ENCODE data around the gene OR10H2.
"Not testable (repeated sequence)": the region's sequence is repeated elsewhere in the genome, so short reads cannot be mapped to it uniquely, and the experiment has no call there.

The OR10H2 gene, protein sequence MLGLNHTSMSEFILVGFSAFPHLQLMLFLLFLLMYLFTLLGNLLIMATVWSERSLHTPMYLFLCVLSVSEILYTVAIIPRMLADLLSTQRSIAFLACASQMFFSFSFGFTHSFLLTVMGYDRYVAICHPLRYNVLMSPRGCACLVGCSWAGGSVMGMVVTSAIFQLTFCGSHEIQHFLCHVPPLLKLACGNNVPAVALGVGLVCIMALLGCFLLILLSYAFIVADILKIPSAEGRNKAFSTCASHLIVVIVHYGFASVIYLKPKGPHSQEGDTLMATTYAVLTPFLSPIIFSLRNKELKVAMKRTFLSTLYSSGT

DNA sequence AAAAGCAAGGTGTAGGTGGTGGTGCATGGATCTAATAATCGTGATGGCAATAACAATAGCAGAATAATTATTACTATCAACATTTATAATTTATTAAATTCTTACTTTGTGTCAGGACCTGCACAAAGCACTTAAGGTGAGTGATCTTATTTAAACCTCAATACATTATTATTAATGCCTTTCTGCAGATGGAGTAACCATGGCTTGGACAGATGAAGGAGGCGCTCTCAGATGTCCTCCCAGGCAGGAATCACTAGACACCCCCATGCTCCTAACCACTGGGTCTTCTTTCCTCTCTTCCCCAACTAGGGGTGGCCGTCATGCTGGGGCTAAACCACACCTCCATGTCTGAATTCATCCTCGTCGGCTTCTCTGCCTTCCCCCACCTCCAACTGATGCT is at the start of gene OR10H2:
TSS of gene OR10H2 (plus strand) at position 301 of the 400 bp plus-strand sequence. CDS start at position 321, 20 bp downstream.
- in situ Hi-C loops (cut with MboI; ENCODE audit: low sequenced_read_pairs), result no loop called here

DNA sequence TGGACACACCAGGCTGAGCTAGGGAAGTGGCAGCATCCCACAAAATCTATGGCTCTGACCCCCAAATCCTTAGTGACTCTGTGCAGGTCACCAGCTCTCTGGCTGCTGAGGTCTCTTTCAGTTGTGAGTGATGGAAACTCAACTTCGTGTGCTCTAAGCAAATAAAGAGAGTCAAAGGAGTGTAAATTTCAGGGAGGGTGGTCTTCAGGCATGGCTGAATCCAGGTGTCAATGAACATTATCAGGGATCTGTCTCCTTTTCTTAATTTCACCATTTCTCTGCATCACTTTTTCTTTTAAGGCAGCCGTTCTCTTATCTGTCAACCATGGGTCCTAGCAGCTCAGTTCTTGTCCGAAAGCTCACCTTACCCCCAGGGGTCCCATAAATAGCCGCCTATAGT is 48.7 kb upstream of the OR10H2 start:
- in situ Hi-C loops (cut with MboI; ENCODE audit: low sequenced_read_pairs), result no loop called here

DNA sequence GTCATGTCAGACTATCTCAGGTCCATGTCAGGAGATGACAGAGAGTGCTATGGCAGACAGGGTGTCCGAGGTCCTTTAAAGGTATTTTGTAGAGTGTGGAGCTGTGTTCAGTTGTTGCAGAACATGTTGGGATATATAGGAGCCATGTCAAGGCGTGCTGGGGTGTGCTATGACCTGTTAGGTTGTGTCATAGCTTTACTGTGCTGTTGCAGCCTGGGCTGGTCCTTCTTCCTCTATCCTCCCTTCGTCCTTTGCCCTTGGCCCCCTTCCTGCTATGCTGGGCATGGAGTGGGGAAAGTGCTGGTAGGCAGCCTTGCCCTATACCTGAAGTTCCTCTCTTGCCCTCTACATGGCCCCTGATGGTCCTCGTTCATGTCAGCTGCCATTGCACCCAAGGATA is 48.0 kb upstream of the OR10H2 start:
- in situ Hi-C loops (cut with MboI; ENCODE audit: low sequenced_read_pairs), result not testable (repeated sequence)

DNA sequence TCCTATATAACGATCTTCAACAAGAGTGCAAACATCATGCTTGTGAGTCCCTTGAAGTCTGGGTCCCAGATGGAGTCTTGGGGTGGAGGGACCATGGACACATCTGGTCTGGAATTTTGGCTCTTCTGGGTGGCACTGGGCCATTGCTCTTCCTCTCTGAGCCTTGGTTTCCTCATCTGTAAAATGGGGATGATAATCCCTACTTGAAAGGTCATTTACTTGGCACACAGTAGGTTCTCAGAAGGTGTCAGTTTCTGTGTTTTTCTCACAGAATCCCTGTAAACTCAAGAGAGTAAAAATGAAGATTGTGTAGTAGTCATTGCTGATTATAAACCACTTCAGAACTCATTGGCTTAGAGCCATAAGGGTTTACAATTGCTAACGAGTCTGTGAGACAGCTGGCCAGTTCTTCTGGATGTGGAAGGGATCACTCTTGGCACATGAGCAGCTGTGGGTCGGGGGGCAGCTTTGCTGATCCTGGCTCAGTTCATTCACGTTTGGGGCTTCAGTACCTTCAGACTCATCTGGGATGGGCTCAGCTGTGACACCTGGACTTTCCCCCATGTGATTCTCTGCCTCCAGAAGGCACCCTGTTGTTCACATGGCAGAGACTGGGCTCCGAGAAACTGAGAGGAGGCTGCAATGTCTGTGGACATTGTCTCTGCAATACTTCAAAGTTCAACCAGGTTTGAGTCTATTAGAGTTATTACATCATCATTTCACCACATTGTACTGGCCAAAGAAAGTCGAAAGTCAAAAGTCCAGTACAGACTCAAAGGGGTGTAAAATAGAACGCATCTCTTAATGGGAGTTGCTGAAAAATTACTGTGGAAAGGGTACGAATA is 47.1 kb upstream of the OR10H2 start:
- in situ Hi-C loops (cut with MboI; ENCODE audit: low sequenced_read_pairs), result no loop called here

DNA sequence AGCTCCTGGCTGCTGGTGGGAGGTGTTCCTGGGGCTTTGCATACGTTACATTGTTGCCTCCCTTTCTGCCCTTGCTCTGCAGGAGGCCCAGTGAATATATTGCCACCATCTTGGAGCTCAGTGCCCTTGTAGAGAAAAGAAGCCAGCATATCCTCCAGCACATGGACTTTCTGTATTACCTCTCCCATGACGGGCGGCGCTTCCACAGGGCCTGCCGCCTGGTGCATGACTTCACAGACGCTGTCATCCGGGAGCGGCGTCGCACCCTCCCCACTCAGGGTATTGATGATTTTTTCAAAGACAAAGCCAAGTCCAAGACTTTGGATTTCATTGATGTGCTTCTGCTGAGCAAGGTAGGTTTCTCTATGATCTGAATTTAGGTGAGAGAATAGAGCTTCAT is 44.4 kb upstream of the OR10H2 start:
- in situ Hi-C loops (cut with MboI; ENCODE audit: low sequenced_read_pairs), result no loop called here

DNA sequence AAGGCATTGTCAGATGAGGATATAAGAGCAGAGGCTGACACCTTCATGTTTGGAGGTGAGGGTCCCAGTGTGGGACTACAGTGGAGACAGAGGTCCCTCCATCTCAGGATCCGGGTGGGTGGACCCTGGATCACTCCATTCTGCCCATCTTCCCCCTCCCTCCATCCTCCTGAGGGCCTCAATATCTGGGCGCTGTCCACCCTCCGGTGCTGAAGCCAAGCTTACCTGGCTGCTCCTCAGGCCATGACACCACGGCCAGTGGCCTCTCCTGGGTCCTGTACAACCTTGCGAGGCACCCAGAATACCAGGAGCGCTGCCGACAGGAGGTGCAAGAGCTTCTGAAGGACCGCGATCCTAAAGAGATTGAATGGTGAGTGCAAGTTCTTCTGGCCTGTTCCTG is 43.0 kb upstream of the OR10H2 start:
- in situ Hi-C loops (cut with MboI; ENCODE audit: low sequenced_read_pairs), result no loop called here

DNA sequence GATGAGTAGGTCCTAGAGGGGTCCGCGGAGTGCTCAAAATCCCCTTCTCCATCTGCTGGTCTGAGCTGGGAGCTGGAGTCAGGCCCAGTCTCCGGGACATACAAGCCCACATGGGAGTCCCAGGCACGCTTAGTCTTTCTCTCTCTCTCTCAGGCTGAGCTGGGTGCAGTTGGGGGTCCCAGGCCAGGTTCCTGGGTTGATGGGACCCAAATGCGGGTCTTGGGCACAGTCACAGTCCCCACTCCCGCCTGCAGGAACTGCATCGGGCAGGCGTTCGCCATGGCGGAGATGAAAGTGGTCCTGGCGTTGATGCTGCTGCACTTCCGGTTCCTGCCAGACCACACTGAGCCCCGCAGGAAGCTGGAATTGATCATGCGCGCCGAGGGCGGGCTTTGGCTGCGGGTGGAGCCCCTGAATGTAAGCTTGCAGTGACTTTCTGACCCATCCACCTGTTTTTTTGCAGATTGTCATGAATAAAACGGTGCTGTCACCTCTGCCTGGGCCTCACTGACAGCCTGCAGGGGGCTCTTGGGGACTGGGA is 31.1 kb upstream of the OR10H2 start:
- in situ Hi-C loops (cut with MboI; ENCODE audit: low sequenced_read_pairs), result no loop called here

DNA sequence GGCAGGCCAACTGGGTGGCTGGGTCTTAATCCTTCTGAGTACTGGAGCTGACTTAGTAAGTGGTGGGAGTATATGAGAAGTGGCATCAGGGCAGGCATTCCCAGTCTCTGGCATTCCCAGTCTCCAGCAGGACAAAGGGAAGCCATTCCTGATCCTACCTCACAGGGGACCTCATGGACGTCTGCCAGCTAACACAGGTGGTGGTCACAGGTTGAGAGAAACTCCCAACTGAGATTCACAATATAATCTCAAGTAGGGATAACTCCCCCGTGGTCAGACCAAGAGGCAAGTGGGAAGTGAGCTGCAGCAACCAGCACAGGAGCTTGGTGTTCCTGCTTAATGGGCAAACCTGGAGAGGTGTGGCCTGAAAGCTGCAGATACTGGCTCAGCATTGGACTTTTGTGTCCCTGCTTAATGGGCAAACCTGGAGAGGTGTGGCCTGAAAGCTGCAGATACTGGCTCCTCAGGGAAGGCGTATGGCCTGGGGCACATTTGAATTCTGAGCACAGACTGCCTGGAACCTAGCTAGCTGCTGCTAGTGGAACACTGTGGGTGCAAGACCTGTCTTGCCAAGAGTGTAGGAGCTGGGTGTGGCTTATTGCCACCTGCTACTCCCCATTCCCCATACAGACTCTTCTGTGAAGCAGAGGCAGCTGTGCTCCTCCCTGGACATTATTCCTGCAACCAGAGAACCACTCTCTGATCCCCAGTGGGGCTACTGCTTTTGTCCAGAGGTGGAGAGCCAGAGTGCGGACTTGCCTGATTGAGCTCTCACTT is 25.9 kb upstream of the OR10H2 start:
- in situ Hi-C loops (cut with MboI; ENCODE audit: low sequenced_read_pairs), result no loop called here

DNA sequence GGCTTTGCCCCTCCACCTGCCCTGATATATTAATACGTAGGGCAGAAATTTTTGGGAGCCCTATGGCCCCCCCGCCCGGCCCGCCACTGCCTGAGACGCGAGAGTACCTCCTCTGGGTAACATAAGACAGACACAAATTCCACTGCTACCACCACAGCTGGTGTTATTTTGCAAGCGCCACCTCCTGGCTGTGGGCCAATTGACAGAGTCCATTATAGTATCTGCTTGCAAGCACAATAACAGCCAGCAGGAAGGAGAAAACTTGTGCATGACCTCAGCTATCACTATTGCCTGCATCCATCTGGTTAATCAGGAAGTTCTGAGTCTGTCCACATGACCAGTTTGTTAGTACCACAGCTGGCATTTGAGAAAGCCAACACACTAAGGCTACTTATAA is 25.3 kb upstream of the OR10H2 start:
- in situ Hi-C loops (cut with MboI; ENCODE audit: low sequenced_read_pairs), result no loop called here

DNA sequence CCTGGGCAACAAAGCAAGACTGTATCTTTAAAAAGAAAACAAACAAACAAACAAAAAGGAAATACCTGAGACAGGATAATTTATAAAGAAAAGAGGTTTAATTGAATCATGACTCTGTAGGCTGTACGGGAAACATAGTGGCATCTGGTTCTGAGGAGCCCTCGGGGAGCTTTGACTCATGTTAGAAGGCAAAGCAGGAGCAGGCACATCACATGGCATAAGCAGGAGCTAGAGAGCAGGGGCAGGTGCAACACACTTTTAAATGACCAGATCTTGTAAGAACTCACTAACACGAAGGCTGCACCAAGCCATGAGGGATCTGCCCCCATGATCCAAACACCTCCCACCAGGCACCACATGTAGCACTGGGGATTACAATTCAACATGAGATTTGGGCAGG is 13.2 kb upstream of the OR10H2 start:
- in situ Hi-C loops (cut with MboI; ENCODE audit: low sequenced_read_pairs), result no loop called here

DNA sequence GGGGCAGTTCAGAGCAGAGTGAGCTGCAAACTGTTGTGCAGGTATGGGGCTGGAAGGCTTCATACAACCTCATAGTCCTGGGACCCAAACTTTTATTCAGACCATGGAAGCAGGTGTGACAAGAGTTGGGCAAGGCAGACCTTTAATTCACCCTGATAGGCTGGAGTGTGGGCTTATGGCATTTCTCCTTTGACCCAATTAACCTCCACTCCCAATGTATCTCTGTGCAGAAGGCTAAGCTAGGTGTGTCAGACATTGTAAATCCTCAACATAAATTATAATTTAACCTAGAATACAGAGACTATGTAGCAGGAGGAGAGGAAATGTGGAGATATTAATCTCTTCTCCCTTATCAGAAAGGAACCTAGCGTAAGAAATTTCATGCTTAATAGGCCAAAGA is 12.2 kb upstream of the OR10H2 start:
- in situ Hi-C loops (cut with MboI; ENCODE audit: low sequenced_read_pairs), result no loop called here

DNA sequence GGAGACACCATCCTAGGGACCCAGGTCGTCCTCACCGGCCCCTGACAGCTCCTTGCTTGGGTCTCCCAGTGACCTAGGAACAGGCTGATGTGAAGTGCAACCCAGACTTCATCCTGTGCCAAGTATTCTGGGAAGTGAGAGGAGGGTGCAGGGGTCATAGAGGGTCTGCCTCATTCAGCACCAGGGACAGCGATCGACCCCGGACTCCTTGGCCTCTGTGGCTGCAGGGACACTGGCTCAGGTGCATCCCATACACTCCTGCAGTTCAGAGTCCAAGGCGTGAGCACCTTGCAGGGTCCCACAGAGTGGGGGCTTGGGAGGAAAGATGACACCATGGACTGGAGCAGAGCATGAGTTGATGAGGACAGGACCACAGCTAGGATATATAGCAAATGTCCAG is 10.0 kb upstream of the OR10H2 start:
- in situ Hi-C loops (cut with MboI; ENCODE audit: low sequenced_read_pairs), result no loop called here

DNA sequence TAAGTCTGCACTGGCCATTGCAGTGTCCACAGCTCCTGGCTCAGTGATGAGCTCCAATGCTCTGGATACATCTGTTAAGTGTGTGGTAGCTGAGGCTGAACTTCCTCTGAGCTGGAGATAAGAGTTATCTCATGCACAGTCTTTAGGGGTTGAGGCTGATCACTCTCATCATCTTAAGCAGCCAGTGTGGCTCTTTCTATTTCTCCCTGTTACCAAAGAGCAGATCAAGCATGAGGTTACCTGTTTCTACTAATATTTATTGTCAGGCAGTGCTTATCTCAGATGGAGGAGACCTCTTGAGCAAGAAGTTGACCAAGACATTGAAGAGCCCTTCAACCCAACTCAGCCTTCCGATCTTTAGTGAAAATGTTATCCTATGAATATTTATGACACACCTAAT is 6.6 kb upstream of the OR10H2 start:
- in situ Hi-C loops (cut with MboI; ENCODE audit: low sequenced_read_pairs), result no loop called here

DNA sequence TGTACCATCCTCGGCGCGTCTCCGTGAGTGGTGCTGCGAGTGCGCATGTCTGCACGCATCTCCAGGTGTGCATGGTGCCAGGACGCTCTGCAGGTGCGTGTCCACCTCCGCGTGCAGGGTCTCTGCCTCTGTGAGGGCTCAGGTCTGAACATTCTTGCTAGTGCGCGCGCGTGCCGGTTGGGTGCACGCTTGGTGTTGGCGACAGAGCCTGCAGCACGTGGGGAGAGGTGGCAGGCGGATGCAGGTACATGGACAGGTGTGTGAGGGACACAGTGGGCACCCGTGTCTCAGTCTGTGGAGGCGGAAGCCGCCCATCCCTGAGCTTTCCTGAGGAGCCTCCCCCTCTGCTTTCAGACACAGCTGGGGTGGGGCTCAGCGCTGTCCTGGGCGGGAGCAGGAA is 4.9 kb upstream of the OR10H2 start:
- in situ Hi-C loops (cut with MboI; ENCODE audit: low sequenced_read_pairs), result no loop called here

DNA sequence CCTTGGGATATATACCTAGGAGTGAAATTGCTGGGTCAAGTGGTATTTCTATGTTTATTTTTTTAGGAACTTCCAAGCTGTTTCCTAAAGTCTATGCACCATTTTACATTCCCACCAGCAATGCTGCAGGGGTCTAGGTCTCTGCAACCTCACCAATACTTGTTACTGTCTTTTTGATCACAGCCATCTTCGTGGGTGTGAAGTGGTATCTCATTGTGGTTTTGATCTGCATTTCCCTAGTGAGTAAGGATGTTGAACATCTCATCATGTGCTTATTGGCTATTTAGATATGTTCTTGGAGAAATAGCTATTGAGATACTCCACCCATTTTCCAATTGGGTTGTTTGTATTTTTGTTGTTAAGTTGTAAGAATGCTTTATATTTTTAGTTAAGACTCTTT is 2.7 kb downstream of the OR10H2 start:
- in situ Hi-C loops (cut with MboI; ENCODE audit: low sequenced_read_pairs), result no loop called here

DNA sequence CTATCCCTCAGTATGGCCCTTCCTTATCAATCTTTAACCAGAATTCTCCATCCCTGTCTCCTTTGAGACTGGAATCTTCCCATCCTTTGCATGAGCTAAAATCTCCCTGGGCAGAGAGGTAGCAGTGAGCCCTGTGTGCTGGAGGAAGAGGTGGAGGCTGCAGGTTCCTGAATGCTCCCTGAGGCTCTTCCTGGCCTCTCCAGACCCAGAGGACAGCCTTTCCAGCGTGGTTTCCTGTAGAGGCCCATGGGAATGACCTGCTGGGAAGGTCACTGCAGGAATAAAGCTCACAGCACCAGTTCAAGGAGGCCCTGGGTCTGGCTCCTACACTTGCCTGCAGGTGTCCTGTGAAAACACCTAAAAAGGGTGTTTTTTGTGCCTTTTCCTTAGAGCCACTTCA is 4.6 kb downstream of the OR10H2 start:
- in situ Hi-C loops (cut with MboI; ENCODE audit: low sequenced_read_pairs), result no loop called here

DNA sequence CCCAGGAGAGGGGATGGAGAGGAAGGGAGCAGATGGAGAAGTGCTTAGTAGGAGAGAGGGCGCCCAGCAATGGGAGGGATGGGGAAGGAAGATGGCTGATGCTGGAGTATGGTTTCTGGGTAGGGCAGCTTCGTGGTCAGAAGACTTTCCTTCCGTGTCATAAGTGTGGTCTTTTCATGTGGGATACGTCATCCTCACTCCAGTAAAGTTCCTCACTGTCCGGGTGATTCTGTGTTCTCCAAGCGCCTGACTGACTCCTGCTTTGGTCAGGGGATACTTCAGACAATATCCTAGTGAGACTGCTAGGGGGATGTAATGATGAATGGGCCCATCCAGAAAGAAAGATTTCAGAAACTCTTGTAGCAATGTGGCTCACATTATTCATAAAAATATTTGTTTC is 6.1 kb downstream of the OR10H2 start:
- in situ Hi-C loops (cut with MboI; ENCODE audit: low sequenced_read_pairs), result no loop called here

DNA sequence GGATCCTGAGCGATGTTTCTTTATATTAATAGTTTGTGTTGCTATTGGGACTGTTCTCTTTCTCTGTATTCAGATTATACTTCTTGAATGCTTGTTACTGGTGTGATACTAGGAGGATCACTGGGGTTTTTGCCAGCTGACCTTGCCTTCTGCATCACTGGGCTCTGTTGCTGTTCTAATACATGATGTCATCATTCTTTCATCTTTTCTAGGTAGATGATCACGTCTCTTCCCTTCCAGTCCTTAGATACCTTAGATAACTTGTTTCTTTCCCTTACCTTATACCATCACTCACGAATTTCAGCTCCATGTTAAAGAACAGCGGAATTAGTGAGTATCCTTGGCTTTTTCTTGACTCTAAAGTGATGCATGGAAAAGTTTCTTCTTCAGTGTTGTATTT is 9.9 kb downstream of the OR10H2 start, which contains the start of gene OR10H3:
TSS of gene OR10H3 (plus strand) at position 264 of the 400 bp plus-strand sequence. CDS start 3,408 bp downstream, outside the sequence.
- in situ Hi-C loops (cut with MboI; ENCODE audit: low sequenced_read_pairs), result no loop called here

DNA sequence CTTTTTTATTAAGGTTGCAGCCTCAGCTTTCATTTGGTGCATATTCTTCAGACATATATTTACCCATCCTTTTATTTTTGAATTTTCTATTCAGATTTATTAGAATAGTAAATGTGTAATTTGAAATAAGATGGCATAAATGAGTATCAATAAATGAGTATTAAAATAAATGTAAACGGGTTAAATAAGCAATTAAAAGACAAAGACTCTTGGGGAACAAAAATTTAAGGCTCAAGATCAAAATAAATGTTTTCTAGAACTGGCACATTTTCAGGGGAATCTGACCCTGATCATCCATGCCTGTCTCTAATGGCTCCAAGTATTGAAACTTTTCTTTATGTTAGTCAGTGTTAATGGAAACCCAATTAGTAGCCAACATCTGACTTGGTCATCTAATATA is 13.0 kb downstream of the OR10H2 start:
- in situ Hi-C loops (cut with MboI; ENCODE audit: low sequenced_read_pairs), result no loop called here

DNA sequence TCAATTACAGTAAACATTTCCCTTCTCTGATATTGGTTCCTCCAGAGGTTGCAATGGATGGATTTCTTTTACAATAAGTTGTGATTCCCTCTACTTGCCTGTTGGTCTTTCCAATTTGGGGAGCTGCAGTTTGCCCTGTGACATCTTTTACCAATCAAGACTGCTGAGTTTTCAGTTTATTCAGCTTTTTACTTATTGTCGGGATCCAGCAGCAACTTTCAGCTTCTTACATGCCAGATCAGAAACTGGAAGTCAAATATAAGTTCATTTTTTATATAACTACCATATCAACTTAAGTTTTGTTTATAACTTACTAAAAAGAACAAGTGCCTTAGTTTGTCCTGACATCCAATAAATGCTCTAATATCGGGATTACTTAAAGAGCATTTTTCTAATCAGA is 20.4 kb downstream of the OR10H2 start:
- in situ Hi-C loops (cut with MboI; ENCODE audit: low sequenced_read_pairs), result no loop called here

DNA sequence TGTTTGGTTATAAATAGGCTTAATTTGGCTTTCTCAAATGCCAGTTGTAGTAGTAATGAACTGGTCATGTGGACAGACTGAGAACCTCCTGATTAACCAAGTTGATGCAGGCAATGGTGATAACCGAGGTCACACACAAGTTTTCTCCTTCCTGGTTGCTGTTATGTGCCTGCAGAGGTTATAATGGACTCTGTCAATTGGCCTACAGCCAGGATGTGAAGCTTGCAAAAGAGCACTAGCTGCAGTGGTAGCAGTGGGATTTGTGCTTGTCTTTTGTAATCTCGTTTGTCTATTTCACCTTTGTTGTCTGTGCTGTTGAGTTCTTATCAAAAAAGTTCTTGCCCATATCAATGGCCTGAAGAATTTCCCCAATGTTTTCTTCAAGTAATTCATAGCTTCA is 30.6 kb downstream of the OR10H2 start:
- in situ Hi-C loops (cut with MboI; ENCODE audit: low sequenced_read_pairs), result no loop called here
